GM18867 (cell line): ENCODE measurements around the gene ABCA2.

Experiments
- ATAC-seq: cut with Tn5 transposase; IDR thresholded peaks from one replicate; pipeline ENCODE4 v1.9.1; 2021; ENCODE audit warnings: mild to moderate bottlenecking, moderate library complexity; ENCODE audit not compliant: unreplicated experiment

ABCA2 gene

GRCh38 chr9:137030538-137031527 is 2.8 kb upstream of the ABCA2 start:
- no peak for ATAC-seq

- no peak for ATAC-seq
Measured at GRCh38 chr9:137030006-137030405, 2.0 kb upstream of the ABCA2 start.

GRCh38 chr9:137029058-137029936 is 1.3 kb upstream of the ABCA2 start:
- peak; percentile 32 for ATAC-seq

GRCh38 chr9:137028263-137029057 is 423 bp upstream of the ABCA2 start:
- peak; percentile 34 for ATAC-seq

- no peak for ATAC-seq
Measured at GRCh38 chr9:137026828-137027227, 1.2 kb downstream of the ABCA2 start.

GRCh38 chr9:137026384-137026783 is 1.7 kb downstream of the ABCA2 start:
- ATAC-seq, result no peak

GRCh38 chr9:137025517-137025966 is 2.5 kb downstream of the ABCA2 start:
- ATAC-seq, result no peak

- ATAC-seq, result no peak
Measured at GRCh38 chr9:137023583-137023991, 4.5 kb downstream of the ABCA2 start.

GRCh38 chr9:137023157-137023556 is 4.9 kb downstream of the ABCA2 start:
- no peak for ATAC-seq

GRCh38 chr9:137022662-137023008 is 5.4 kb downstream of the ABCA2 start:
- ATAC-seq, result no peak

- ATAC-seq, result no peak
Measured at GRCh38 chr9:137021979-137022661, 5.9 kb downstream of the ABCA2 start.

- no peak for ATAC-seq
Measured at GRCh38 chr9:137021568-137021978, 6.5 kb downstream of the ABCA2 start.

GRCh38 chr9:137020771-137021567 is 7.1 kb downstream of the ABCA2 start:
- no peak for ATAC-seq

GRCh38 chr9:137019891-137020683 is 8.0 kb downstream of the ABCA2 start:
- ATAC-seq, result no peak

- ATAC-seq, result no peak
Measured at GRCh38 chr9:137018761-137019559, 9.1 kb downstream of the ABCA2 start.

- ATAC-seq, result no peak
Measured at GRCh38 chr9:137017791-137018497, 10.1 kb downstream of the ABCA2 start.

- no peak for ATAC-seq
Measured at GRCh38 chr9:137017071-137017470, 11.0 kb downstream of the ABCA2 start.
